ENCODE results near the gene WNT7B. TPM values are rescaled to one million over a fixed set of nuclear protein-coding genes. Genes with fewer than 3 reads are reported as not detected.

The WNT7B gene
- total RNA-seq, 1 donor from 2014 or later, result not detected

DNA sequence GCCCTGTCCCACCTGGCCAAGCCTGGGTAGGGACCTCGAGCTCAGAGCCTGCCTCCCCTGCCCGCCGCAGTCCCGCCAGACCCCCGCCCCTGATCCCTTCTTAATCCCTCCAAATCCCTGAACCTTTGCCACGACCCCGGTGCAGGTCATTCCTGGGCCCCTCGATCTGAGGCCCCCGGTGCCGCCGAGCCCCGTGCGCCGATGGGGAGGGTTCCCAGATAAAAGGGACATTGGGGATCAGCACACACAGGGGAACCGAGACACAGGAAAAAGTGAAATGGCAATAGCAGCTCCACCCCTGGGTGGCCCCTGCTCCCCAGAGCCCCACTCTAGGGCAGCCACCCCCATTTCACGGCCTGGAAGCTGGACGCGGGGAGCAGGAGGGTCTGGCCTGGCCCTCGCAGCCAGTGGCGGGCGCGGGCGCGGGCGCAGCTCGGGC is 1.3 kb upstream of the WNT7B start:
- ATAC-seq (ENCODE audit: poor library complexity) (no peak), DNase-seq (no peak)
- intact Hi-C loops (cut with DNase I), result no loop called here

DNA sequence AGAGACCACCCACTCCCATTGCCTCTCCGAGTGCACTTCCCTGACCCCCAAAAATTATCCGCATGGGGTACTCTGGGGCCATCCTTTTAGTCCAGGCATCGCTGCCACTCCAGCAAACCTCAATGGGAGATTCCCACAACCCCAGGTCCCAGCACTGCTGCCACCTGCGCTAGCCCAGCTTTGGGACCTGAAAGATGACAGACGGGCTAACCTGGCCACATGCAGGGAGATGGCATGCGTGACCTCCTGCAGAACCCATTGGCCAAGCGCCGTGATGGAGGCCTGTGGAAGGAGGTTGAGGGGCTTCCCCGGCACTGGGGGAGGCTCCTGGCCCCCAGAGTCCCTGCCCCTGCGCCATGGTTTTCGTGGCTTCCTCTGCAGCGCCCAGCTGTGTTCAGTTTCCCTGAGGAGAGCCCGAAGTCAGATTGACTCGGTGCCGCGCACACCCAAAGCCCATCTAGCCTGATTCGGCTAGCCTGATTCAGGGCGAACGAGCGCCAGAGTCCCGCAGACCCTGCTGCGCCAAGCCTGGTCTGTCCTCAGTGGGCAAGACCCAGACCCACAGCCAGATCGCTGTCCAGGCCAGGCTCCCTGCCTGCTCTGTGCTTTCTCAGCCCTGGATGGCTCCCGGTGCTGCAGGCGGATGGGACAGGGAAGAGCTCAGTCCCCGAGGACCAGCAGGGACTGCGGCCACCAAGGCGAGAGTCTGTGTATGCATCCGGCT is 751 bp upstream of the WNT7B start:
- ATAC-seq (ENCODE audit: poor library complexity), result no peak
- DNase-seq, result no peak
- intact Hi-C loops (cut with DNase I), result no loop called here

DNA sequence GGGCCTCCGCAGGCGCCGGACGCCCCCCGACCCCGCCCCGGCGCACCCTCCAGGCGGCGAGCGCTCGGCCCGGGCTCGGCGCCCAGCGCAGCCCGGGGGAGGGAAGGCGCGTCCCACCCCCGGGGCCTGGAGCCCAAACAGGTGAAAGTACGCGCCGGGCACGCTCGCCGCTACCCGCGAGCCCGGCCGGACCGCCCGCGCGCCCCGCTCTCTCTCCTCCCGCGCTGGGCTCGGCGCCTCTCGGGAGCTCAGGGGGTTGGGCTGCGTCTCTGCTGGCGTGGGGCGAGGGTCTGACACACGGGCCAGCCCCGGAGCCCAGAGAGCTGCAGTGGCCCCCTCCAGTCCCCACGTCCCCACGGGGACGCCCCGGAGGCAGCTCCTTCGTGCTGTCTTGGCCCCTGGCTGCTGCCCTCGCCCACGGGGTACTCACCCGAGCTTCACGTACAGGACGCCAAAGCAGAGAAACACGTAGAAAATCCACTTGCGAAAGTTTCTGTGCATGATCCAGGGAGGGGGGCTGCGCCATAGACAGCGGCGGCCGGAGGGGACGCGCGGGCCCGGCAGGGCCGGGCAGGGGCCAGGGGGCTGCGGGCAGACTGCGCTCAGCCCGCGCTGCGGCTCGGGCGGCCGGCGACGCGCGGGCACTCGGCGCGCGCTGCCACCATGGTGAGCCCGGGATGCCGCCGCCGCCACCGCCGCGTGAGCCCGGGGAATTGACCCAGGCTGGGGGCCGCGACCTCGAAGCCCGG is 534 bp downstream of the WNT7B start:
- no peak for DNase-seq
- intact Hi-C loops (cut with DNase I), result no loop called here
- ATAC-seq (ENCODE audit: poor library complexity), result no peak

DNA sequence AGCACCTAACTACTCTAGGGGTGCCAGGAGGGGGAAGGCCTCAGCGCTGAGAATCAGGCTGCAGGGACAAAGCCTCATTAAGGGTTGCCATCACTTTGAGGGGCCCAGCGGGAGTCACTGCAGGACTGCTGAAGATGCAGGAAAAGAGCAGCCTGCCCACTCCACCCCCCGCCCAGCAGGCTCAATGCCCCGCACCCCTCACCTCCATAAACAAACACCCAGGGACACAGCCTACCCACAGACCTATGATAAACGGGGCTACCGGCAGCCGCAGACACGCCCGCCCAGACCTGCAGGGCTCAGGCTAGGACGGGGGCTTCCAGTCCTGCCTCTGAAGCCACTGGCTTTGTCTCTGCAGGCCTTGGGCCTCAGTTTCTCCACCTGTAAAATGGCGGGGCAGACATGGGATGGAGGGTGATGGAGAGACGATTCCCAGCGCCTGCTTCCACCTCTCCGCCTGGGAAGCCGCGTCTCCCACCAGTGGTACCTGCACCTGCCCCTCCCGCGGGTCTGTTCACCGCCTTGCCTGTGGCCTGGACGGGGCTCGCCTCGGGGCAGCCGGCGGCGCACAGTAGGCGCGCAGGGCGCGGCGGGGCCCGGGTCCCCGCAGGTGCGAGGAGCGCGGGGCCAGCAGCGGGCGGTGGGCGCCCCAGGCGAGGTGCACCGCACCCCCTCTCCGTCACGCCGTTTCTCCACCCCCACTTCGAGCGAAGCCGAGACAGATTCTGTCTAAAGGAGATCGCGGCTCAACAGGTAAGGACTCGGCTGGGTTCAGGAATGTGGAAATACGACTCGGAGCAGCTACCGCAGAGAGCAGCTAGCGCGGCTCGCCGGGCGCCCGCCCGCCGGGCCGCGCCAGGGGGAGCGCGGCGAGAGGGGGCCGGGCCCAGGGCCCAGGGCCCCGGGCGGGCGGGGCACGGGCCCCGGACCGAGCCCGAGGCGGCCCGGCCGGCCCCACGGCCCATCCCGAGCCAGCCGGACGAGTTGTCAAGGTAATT is 1.5 kb downstream of the WNT7B start:
- ATAC-seq (ENCODE audit: poor library complexity) (no peak), DNase-seq (no peak)
- intact Hi-C loops (cut with DNase I), result no loop called here

DNA sequence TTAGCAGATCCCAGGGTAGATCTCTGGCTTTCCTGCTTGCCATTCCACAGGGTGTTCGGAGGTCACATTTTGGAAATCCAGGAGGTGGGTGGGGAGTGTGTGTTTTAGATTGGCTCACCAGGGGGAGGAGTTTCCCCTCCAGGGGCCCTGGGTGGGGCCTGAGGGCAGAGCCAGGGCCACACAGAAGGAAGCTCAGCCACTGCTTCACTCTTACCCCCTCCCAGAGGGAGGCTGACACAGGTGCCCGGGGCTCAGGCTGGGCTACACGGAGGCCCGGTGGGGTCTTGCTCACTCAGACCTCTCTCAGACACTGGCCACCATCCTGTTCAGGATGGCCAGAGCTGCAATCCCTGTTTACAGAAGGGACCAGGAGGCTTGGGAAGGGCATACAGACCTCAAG is 2.5 kb downstream of the WNT7B start:
- intact Hi-C loops (cut with DNase I), result no loop called here

DNA sequence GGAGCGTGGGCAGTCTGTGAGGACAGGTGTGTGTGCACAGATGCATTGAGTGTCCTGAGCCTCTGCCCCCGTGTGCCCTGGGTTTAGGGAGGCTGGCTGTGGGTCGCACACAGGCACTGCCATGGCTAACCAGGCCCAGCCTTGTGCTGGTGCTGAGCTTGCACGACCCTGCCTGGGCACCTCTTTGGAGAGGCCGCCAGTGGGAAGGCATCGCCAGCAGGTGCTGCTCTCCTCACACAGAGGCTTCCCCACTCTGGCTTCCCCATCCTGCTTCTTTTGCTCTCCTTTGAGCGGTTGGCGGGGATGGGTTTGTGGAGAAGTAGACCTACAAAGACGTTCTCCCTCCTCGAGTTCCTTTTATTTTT is 4.1 kb downstream of the WNT7B start:
- intact Hi-C loops (cut with DNase I), result no loop called here
- ATAC-seq (ENCODE audit: poor library complexity), result no peak
- no peak for DNase-seq

More for the DNA sequence above, 2.5 kb downstream of the WNT7B start:
- no peak for DNase-seq
- ATAC-seq (ENCODE audit: poor library complexity), result no peak

DNA sequence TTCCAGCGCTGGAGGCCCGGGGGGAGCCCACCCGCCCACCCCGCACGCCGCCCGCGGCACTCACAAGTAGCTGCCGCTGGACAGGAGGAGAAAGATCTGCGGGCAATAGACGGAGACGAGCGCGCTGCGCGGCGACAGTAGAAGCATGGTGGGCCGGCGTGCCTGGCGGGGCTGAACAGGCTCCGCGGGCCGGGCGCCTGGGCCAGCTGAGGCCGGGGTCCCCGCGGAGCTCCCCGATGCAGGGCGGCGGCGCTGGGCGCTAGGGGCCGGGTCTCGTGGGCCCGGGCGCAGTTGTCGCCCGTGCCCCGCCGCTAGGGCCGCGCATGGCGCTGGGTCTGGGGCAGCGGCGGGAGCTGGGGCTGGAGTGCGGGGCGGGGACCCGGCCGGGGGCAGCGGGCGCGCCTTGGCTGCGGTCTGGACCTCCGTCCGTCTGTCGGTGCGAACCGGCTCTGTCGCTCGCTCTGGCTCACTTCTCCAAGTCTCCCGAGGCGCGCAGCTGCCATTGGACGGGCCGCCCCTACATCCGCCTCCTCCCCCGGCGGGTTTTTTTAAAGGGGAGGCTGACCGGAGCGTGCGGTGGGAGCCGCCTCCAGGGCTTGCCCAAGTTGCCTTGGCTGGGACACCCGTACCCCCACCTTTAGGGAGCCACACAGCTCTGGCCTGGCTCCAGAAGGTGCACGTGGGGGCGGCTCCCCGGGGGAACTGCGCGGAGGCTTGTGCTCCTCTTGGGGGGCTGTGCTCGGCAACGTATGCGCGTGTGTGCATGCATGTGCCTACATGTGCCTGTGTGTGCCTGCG is 4.7 kb downstream of the WNT7B start:
- DNase-seq, result no peak
- intact Hi-C loops (cut with DNase I), result no loop called here
- no peak for ATAC-seq (ENCODE audit: poor library complexity)

DNA sequence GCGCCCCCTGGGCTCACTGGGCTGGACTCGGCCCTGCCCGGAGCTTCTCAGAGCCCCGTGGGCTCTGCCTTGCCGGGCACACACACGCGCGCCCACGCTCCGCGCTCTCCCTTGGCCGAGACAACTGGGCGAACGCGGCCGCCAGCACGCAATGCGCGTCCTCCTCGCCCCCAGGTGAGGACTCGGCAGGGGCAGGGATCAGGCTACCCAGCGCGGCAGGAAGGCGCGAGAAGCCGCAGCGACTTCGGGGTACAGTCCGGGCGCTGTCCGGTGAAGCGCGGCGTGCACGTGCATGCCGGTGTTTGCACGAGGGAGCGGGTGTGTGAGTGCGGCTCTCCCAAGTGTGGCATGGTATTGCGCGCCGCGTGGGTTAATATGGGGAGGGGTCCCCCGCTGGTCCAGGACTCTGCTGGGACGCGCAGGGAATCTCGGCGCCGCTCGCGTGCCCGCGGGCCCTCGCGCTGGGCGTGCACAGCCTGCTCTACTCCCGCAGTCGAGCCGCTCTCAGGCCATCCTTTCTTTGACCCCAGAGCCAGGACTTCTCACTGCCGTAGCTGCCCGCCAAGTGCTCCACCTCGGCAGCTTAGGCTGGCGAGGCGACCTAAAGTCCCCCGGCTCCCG is 5.4 kb downstream of the WNT7B start:
- ATAC-seq (ENCODE audit: poor library complexity), result no peak
- intact Hi-C loops (cut with DNase I), result no loop called here

DNA sequence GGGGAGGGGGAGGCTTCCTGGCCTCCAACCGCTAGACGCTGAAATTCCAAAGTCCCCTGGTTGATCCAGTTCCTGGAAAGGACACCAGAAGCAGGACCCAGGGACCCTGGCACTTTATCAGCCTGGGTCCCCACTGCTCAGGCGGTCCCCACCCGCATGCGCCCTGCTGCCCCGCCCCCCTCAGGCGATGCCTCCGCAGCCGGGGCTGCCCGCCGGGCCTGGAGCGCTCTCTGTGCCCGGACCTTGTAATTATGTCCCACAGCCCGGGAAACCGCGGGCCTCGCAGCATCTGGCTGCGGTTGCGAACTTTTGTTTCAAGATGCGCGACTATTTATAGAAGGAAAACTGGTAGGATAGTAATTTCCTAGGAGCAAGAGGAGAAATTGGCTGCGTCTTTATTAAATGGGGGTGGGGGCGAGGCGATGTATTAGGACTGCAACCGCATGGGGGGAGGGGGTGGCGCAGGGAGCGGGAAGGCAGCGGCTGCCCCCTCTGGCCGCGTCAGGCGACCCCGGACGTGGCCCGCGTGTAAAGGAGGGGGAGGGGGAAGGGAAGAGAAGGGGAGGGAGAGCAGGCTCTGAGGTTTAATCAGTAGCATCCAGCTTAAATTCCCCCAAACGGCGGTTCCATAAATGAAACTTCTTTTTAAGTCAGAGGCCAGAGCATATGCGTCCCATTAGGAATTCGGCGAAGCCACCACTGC is 6.1 kb downstream of the WNT7B start:
- intact Hi-C loops (cut with DNase I), result no loop called here
- ATAC-seq (ENCODE audit: poor library complexity) (no peak), DNase-seq (no peak)

More for the DNA sequence above, 5.4 kb downstream of the WNT7B start:
- no peak for DNase-seq

DNA sequence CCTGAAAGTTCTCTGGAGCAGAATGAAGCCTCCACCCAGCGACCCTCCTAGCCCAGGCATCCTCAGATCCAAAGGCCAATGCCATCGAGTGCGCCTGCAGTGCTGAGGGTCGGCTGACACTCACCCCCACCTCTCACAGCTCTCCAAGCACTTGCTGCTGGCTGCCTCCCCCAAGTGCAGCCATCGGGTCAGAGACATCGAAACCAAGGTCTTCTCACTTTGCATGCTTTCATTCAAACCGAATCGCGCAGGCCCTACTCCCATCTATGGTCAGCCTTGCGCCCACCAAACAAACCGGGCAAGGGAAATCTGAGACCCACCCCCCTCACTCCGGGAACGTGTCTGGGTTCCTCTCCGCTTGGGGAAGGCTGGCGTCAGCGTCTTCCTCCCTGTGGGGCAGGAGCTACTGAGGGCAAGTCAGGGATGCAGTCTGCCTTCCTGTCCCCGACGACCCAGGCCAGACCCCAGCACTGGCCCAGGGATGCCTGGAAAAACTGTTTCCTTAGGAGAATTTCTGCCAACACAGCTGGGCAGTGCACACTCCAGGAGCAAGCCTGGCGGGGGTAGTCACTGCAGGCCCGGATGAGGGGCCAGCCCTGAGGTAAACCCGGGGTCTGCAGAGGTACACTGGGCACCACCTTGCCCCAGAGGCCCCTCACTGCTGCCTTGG is 7.0 kb downstream of the WNT7B start:
- ATAC-seq (ENCODE audit: poor library complexity) (no peak), DNase-seq (no peak)
- intact Hi-C loops (cut with DNase I), result no loop called here

DNA sequence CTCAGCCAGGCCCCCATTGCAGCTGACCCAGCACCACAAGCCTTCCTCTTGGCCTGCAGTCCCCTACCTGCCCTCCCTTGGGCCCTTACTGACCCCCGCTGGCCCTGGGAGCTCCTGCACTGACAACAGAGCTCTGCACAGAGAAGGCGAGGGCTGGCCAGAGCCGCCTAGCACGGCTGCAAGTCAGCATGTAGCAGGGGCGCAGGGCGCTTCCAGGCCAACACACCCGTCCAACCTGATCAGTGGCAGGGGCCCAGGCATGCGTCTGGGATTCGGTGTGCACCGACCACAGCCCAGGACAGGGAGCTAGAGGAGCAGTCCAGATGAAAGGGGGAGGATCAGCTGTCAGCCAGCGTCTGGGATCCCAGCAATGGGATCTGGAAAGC is 7.6 kb downstream of the WNT7B start:
- ATAC-seq (ENCODE audit: poor library complexity) (no peak), DNase-seq (no peak)
- intact Hi-C loops (cut with DNase I), result no loop called here

DNA sequence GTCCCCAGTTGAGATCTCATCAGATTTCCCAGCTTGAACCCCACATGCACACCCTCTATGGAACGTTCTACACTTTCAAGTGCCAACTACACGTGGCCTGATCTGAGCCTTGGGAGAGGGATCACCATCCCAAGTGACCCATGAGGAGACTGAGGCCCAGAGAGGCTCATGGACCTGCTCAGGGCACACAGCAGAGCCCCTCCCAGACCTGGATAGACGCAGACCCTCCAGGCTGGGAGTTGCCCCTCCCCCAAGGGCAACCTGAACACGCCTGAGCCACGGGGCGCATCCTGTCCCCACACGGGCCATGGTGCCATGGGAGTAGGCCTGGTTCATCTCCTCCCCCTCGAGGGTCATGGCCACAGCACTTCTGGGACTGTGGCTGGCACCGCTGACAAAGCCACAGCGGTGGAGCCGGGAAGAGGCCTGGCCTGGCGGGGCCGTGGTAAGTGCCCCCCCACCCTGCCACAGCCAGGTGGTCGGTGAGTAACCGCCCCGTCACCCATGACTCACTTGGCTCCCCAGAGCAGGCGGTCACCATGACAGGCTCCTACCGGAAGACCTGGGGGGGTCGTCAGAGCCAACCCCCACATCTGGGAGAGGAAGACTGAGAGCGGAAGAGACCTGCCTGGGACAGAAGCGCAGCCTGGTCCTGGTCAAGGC is 8.1 kb downstream of the WNT7B start:
- DNase-seq (no peak), ATAC-seq (ENCODE audit: poor library complexity) (no peak)
- intact Hi-C loops (cut with DNase I), result no loop called here

DNA sequence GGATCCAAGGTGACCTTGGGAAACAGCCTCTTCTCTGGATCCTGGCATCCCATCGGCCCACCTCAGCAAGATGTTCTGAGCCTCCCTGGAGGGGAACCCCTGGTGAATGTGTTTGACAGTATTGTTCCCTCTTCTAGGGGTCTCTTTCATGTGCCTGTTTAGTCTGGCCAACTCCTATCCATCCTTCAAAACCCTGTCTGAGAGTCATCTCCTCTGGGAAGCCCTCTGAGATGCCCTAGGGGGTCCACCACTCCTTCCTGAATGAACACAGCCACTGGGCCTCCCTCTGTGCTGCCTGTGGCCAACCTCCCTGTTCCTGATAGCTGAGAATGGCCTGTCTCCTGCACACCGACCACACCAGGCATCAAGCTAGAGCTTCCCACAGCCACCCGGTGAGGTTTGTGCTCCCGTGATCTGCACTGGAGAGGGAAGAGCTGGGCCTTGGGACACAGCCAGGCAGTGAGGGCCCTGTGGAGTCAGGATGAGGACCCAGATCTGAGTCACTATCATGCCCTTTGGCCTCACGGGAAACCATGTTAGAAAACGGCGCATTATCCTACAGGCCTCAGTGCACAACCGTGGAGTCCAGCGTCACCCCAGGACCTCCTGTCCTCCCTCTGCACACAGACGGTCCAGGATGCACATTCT is 8.8 kb downstream of the WNT7B start:
- DNase-seq, result no peak
- intact Hi-C loops (cut with DNase I), result no loop called here
- no peak for ATAC-seq (ENCODE audit: poor library complexity)

DNA sequence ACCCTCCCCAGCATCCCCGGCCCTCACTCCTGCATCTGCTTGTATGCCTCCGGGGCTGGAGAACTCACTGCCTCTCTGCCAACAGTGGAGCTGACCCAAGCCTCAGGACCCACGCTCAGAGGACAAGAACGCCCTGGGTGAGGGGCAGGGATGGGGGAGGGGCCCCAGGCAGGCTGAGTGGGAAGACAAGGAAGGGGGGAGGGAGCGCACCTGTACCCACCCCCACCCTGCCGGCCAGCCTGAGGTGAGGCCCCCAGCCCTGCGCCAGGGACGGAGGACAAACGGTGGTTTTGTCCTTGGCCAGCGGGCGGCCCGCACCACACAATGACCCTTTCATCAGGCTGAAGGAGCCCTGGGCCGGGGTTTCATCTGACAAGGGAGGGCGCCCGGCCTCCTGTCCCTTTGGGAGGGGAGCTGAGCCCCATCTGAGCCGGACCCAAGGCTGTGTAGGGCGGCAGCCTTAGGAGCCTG is 10.0 kb downstream of the WNT7B start:
- DNase-seq (no peak), ATAC-seq (ENCODE audit: poor library complexity) (no peak)
- intact Hi-C loops (cut with DNase I), result no loop called here

DNA sequence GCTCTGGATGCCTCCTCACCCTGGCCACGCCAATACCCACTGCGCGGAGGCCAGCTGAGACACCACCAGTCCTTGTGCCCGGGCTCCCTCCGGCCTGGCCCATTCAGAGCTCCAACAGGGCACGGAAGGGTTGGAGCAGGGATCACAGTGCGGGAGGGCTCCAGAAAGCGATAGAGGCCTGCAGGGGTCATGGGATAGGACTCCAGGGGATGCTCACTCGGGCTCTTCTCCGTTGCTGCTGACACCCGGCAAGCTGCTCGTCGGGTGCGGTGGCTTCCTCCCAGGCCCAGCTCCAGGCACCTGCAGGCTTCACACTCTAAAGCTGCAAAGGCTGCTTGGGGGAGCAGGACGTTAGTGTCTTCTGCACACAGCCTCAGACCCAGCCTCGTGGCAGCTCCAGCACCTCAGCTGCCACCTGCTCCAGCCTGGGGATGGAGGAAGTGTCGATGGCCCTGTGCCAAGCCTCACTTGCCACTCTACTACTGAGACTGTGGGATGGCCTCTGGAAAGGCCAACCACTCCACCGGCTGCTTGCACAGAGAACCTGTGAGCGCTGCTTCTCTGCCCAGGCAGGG is 10.6 kb downstream of the WNT7B start:
- intact Hi-C loops (cut with DNase I), result no loop called here
- DNase-seq, result no peak
- no peak for ATAC-seq (ENCODE audit: poor library complexity)

DNA sequence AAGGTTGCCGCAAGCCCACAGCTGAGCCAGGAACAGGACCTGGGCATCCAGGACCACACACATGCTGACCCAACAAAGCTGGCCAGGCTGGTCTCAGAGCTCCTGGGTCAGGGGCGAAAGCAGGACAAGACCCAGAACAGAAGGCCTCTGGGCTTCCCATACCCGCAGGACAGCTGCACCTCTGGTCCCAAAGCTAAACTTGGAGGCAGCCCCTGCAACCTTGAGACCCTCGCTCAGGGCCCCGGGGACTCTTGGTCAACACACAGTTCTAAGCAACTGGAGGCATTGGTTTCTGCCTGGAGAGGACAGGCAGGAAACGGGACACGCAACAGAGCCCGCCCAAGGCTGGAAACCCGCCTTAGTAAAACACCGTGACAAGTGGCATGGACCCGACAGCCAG is 11.4 kb downstream of the WNT7B start:
- no peak for DNase-seq
- intact Hi-C loops (cut with DNase I), result no loop called here
- no peak for ATAC-seq (ENCODE audit: poor library complexity)

Data from Right ventricle myocardium superior (tissue), 1 donor.